Activated CD4-positive, alpha-beta T cell treated with anti-CD3 and anti-CD28 coated beads, Interleukin-2, amount 50 U/mL, for 24 hours (primary cell): ENCODE measurements around the gene KCNMA1.
A peak's percentile ranks its signal among the peaks of the same experiment; 100 is the strongest.

Source experiments
- DNase-seq, 2 donors: peaks; one replicate each; pipeline ENCODE4 v3.0.0-alpha.2; 2020; ENCODE audit warnings: low read depth in 1 of 2, low spot score in 1 of 2

The KCNMA1 gene

GRCh38 chr10:77193001-77193400 lies 444.6 kb downstream of the KCNMA1 start:
- DNase-seq = no peak

- no peak for DNase-seq
Observed at GRCh38 chr10:77192402-77192801, 445.2 kb downstream of the KCNMA1 start.

- no peak for DNase-seq
Observed at GRCh38 chr10:77191324-77192049, 446.1 kb downstream of the KCNMA1 start.

- DNase-seq = no peak
Observed at GRCh38 chr10:77190291-77190690, 447.3 kb downstream of the KCNMA1 start.

- DNase-seq = no peak
Observed at GRCh38 chr10:77189520-77189919, 448.1 kb downstream of the KCNMA1 start.

GRCh38 chr10:77189075-77189474 lies 448.5 kb downstream of the KCNMA1 start:
- DNase-seq = no peak

GRCh38 chr10:77188521-77188920 lies 449.1 kb downstream of the KCNMA1 start:
- DNase-seq = no peak

GRCh38 chr10:77188000-77188395 lies 449.6 kb downstream of the KCNMA1 start:
- DNase-seq = no peak

- no peak for DNase-seq
Observed at GRCh38 chr10:77187376-77187999, 450.1 kb downstream of the KCNMA1 start.

GRCh38 chr10:77186936-77187335 lies 450.7 kb downstream of the KCNMA1 start:
- DNase-seq = no peak

GRCh38 chr10:77185696-77186095 lies 451.9 kb downstream of the KCNMA1 start:
- DNase-seq = no peak

GRCh38 chr10:77182803-77183202 lies 454.8 kb downstream of the KCNMA1 start:
- DNase-seq = no peak

GRCh38 chr10:77180794-77181193 lies 456.8 kb downstream of the KCNMA1 start:
- no peak for DNase-seq

- DNase-seq = no peak
Observed at GRCh38 chr10:77180104-77180503, 457.5 kb downstream of the KCNMA1 start.

- DNase-seq = no peak
Observed at GRCh38 chr10:77179015-77179695, 458.5 kb downstream of the KCNMA1 start.

GRCh38 chr10:77177589-77177988 lies 460.0 kb downstream of the KCNMA1 start:
- no peak for DNase-seq

- DNase-seq = no peak
Observed at GRCh38 chr10:77177161-77177560, 460.4 kb downstream of the KCNMA1 start.

- DNase-seq = no peak
Observed at GRCh38 chr10:77176232-77176631, 461.4 kb downstream of the KCNMA1 start.

GRCh38 chr10:77175631-77176222 lies 461.9 kb downstream of the KCNMA1 start:
- no peak for DNase-seq

GRCh38 chr10:77173615-77174461 lies 463.8 kb downstream of the KCNMA1 start:
- peak; percentile 35 to 49 for DNase-seq

- no peak for DNase-seq
Observed at GRCh38 chr10:77172086-77172485, 465.5 kb downstream of the KCNMA1 start.
